IgD-negative memory B cell (primary cell): Measurements from ENCODE around the gene TFAP2E. TPM values are rescaled to one million over a fixed set of nuclear protein-coding genes. Genes with fewer than 3 reads are reported as not detected.

Source experiments
- H3K27ac Mint-ChIP-seq, 3 donors: one replicate each; pipeline ENCODE4 v1.8.0; 2020 to 2022; ENCODE audit warnings: mild to moderate bottlenecking in 3 of 3, mixed read lengths in 3 of 3, moderate library complexity in 1 of 3
- H3K27me3 Mint-ChIP-seq: one replicate; pipeline ENCODE4 v1.8.0; 2021; ENCODE audit warnings: mixed read lengths
- H3K36me3 Mint-ChIP-seq: one replicate; pipeline ENCODE4 v1.8.0; 2020; ENCODE audit warnings: mild to moderate bottlenecking, mixed read lengths
- H3K4me1 Mint-ChIP-seq, 3 donors: one replicate each; pipeline ENCODE4 v1.8.0; 2020 to 2022; ENCODE audit warnings: mixed read lengths in 3 of 3, mild to moderate bottlenecking in 1 of 3
- H3K4me3 Mint-ChIP-seq, 4 donors: one replicate each; pipeline ENCODE4 v1.8.0; 2020 to 2022; ENCODE audit warnings: mild to moderate bottlenecking in 4 of 4, mixed read lengths in 4 of 4, moderate library complexity in 3 of 4
- H3K9me3 Mint-ChIP-seq, 3 donors: one replicate each; pipeline ENCODE4 v1.8.0; 2020 to 2021; ENCODE audit warnings: mixed read lengths in 3 of 3, mild to moderate bottlenecking in 1 of 3
- polyA plus RNA-seq: library from polyadenylated mRNA; unstranded; fragments of 300-500 nt; fragmentation: Illumina TruSeq; gene quantifications from one replicate; pipeline ENCODE4 v1.2.3, GENCODE V29; 2021

TFAP2E gene
- polyA plus RNA-seq, 1 donor from 2014 or later, result 0.31 TPM

GRCh38 chr1:35553851-35554250 lies 19.3 kb upstream of the TFAP2E start:
- peak overlapping the region in 1 of 4 donors; percentile 80 for H3K4me3 Mint-ChIP-seq
- H3K9me3 Mint-ChIP-seq, result no peaks in the 10 kb centered on the region
- H3K27ac Mint-ChIP-seq, result no peak overlapping the region
- no peaks in the 10 kb centered on the region for H3K36me3 Mint-ChIP-seq
- no peaks in the 10 kb centered on the region for H3K27me3 Mint-ChIP-seq
- peaks cover 24 to 34% (median 31%) of the 10 kb centered on the region in 3 donors for H3K4me1 Mint-ChIP-seq

GRCh38 chr1:35554266-35555211 lies 18.6 kb upstream of the TFAP2E start:
- Mint-ChIP-seq H3K4me3 (peak overlapping the region in 3 of 4 donors; percentile 20 to 94 (median 39)), H3K9me3 (no peaks in the 10 kb centered on the region), H3K27ac (no peak overlapping the region), H3K27me3 (no peaks in the 10 kb centered on the region), H3K4me1 (peaks cover 23 to 31% (median 27%) of the 10 kb centered on the region in 3 donors), H3K36me3 (no peaks in the 10 kb centered on the region)

- Mint-ChIP-seq H3K9me3 (no peaks in the 10 kb centered on the region), H3K27me3 (no peaks in the 10 kb centered on the region), H3K36me3 (no peaks in the 10 kb centered on the region), H3K4me3 (peak overlapping the region in 3 of 4 donors; percentile 38 to 94 (median 70)), H3K27ac (peak overlapping the region in 1 of 3 donors; percentile 75), H3K4me1 (peaks cover 23 to 31% (median 24%) of the 10 kb centered on the region in 3 donors)
Measured at GRCh38 chr1:35555212-35555584, 17.9 kb upstream of the TFAP2E start.

- Mint-ChIP-seq H3K27ac (peak overlapping the region in 2 of 3 donors; percentile 75 to 97), H3K4me1 (peaks cover 23 to 31% (median 24%) of the 10 kb centered on the region in 3 donors)
Measured at GRCh38 chr1:35555601-35556477, 17.3 kb upstream of the TFAP2E start.

GRCh38 chr1:35556484-35557117 lies 16.5 kb upstream of the TFAP2E start:
- Mint-ChIP-seq H3K4me1 (peaks cover 23 to 35% (median 24%) of the 10 kb centered on the region in 3 donors), H3K4me3 (peak overlapping the region; percentile 94 to 98 (median 96)), H3K9me3 (no peaks in the 10 kb centered on the region), H3K36me3 (no peaks in the 10 kb centered on the region), H3K27ac (peak overlapping the region; percentile 75 to 97 (median 96)), H3K27me3 (no peaks in the 10 kb centered on the region)

More at GRCh38 chr1:35555601-35556477, 17.3 kb upstream of the TFAP2E start:
- Mint-ChIP-seq H3K9me3 (no peaks in the 10 kb centered on the region), H3K27me3 (no peaks in the 10 kb centered on the region), H3K36me3 (no peaks in the 10 kb centered on the region), H3K4me3 (peak overlapping the region; percentile 94 to 98 (median 96))

- Mint-ChIP-seq H3K36me3 (no peaks in the 10 kb centered on the region), H3K4me1 (peaks cover 23 to 36% (median 24%) of the 10 kb centered on the region in 3 donors), H3K4me3 (peak within 1 kb of the TSS; percentile 94 to 98 (median 98)), H3K9me3 (no peaks in the 10 kb centered on the region), H3K27me3 (no peaks in the 10 kb centered on the region), H3K27ac (peak within 1 kb of the TSS; percentile 88 to 97 (median 96))
Measured at GRCh38 chr1:35557118-35557610, 15.9 kb upstream of the TFAP2E start, which contains the start of gene KIAA0319L. KIAA0319L (minus strand) TSS chr1:35557403; CDS start chr1:35554491, 2,912 bp downstream.

- Mint-ChIP-seq H3K27ac (peak within 1 kb of the TSS; percentile 88 to 97 (median 96)), H3K9me3 (no peaks in the 10 kb centered on the region), H3K27me3 (no peaks in the 10 kb centered on the region), H3K36me3 (no peaks in the 10 kb centered on the region), H3K4me3 (peak within 1 kb of the TSS; percentile 94 to 98 (median 98)), H3K4me1 (peaks cover 23 to 36% (median 24%) of the 10 kb centered on the region in 3 donors)
Measured at GRCh38 chr1:35557611-35558373, 15.3 kb upstream of the TFAP2E start, which contains the start of gene NCDN. NCDN (plus strand) TSS chr1:35557799; CDS start chr1:35558191, 392 bp downstream.

- Mint-ChIP-seq H3K27me3 (no peaks in the 10 kb centered on the region), H3K4me1 (peaks cover 19 to 32% (median 20%) of the 10 kb centered on the region in 3 donors), H3K27ac (peak overlapping the region; percentile 88 to 97 (median 96))
Measured at GRCh38 chr1:35558374-35559316, 14.5 kb upstream of the TFAP2E start.

GRCh38 chr1:35559317-35559944 lies 13.7 kb upstream of the TFAP2E start:
- H3K27ac Mint-ChIP-seq, result peak overlapping the region in 2 of 3 donors; percentile 26 to 80
- peak overlapping the region in 3 of 4 donors; percentile 31 to 56 (median 54) for H3K4me3 Mint-ChIP-seq
- H3K4me1 Mint-ChIP-seq, result peaks cover 15 to 32% (median 22%) of the 10 kb centered on the region in 3 donors
- no peaks in the 10 kb centered on the region for H3K27me3 Mint-ChIP-seq
- H3K9me3 Mint-ChIP-seq, result no peaks in the 10 kb centered on the region
- no peaks in the 10 kb centered on the region for H3K36me3 Mint-ChIP-seq

More at GRCh38 chr1:35558374-35559316, 14.5 kb upstream of the TFAP2E start:
- Mint-ChIP-seq H3K9me3 (no peaks in the 10 kb centered on the region), H3K36me3 (no peaks in the 10 kb centered on the region), H3K4me3 (peak overlapping the region; percentile 94 to 98 (median 98))

- H3K4me3 Mint-ChIP-seq, result peak overlapping the region in 2 of 4 donors; percentile 32 to 42
- H3K9me3 Mint-ChIP-seq, result no peaks in the 10 kb centered on the region
- no peaks in the 10 kb centered on the region for H3K36me3 Mint-ChIP-seq
- peaks cover 18 to 23% (median 22%) of the 10 kb centered on the region in 3 donors for H3K4me1 Mint-ChIP-seq
- H3K27me3 Mint-ChIP-seq, result no peaks in the 10 kb centered on the region
- peak overlapping the region in 1 of 3 donors; percentile 26 for H3K27ac Mint-ChIP-seq
Measured at GRCh38 chr1:35560256-35561225, 12.6 kb upstream of the TFAP2E start.

- peaks cover 10 to 14% (median 14%) of the 10 kb centered on the region in 3 donors for H3K4me1 Mint-ChIP-seq
- peak overlapping the region in 3 of 4 donors; percentile 34 to 64 (median 39) for H3K4me3 Mint-ChIP-seq
- no peaks in the 10 kb centered on the region for H3K36me3 Mint-ChIP-seq
- H3K27ac Mint-ChIP-seq, result no peak overlapping the region
- H3K27me3 Mint-ChIP-seq, result no peaks in the 10 kb centered on the region
- H3K9me3 Mint-ChIP-seq, result no peaks in the 10 kb centered on the region
Measured at GRCh38 chr1:35561297-35561971, 11.7 kb upstream of the TFAP2E start.
